IMR-90 (cell line): ENCODE measurements around the gene MAN2A1. TPM values are rescaled to one million over a fixed set of nuclear protein-coding genes. Genes with fewer than 3 reads are reported as not detected.

ENCODE experiments used
- ATAC-seq: fragments of 200-7000 bp; cut with Tn5 transposase; 2 replicates; pipeline ENCODE4 v1.9.1; 2020; ENCODE audit warnings: low read depth, mild to moderate bottlenecking, moderate library complexity
- BruUV-seq: library from RNA; stranded (reverse); fragments of 400-500 nt; replicated peaks from 2 replicates; lab custom pipeline; 2021; lab: Mats Ljungman, UMichigan
- CTCF ChIA-PET: fragments of 300-600 bp; formaldehyde crosslinking; extraction: SDS; loops from one replicate; lab custom pipeline; 2021; ENCODE audit warnings: antibody characterized with exemption; lab: Yijun Ruan, JAX
- POLR2A ChIA-PET: fragments of 300-600 bp; sonication (Branson Sonifier 250); formaldehyde crosslinking; loops from one replicate; lab custom pipeline; 2022; ENCODE audit warnings: antibody characterized with exemption; ENCODE audit not compliant: unreplicated experiment; lab: Charles Lee
- DNase-seq: peaks from one replicate; pipeline ENCODE4 v3.0.0; 2013
- H2AFZ ChIP-seq: replicated peaks from 2 replicates; pipeline ENCODE3; 2013; ENCODE audit warnings: low read length, mild to moderate bottlenecking; ENCODE audit not compliant: poor library complexity
- H2AK5ac ChIP-seq: 2 replicates; pipeline ENCODE4 v1.6.1; 2013; ENCODE audit warnings: low read depth, low read length, inconsistent platforms
- H2AK9ac ChIP-seq: replicated peaks from 2 replicates; pipeline ENCODE3; 2013; ENCODE audit warnings: mild to moderate bottlenecking, low read depth, low read length, moderate library complexity; ENCODE audit not compliant: poor library complexity
- H2BK120ac ChIP-seq: 2 replicates; pipeline ENCODE4 v1.6.1; 2013; ENCODE audit warnings: low read depth, low read length, inconsistent platforms
- H2BK15ac ChIP-seq: 3 replicates; pipeline ENCODE4 v1.6.1; 2013; ENCODE audit warnings: low read depth, low read length, inconsistent platforms
- H2BK20ac ChIP-seq: 2 replicates; pipeline ENCODE4 v1.6.1; 2013; ENCODE audit warnings: low read depth, mild to moderate bottlenecking, inconsistent platforms, low read length, moderate library complexity
- H2BK5ac ChIP-seq: 2 replicates; pipeline ENCODE4 v1.6.1; 2013; ENCODE audit warnings: mild to moderate bottlenecking, low read depth, low read length, inconsistent platforms; ENCODE audit not compliant: poor library complexity, severe bottlenecking
- H3K14ac ChIP-seq: replicated peaks from 2 replicates; pipeline ENCODE4 v1.6.1; 2013; ENCODE audit warnings: low read depth, low read length, inconsistent platforms
- H3K18ac ChIP-seq: 2 replicates; pipeline ENCODE4 v1.6.1; 2013; ENCODE audit warnings: low read depth, low read length, control low read depth
- H3K23ac ChIP-seq: 2 replicates; pipeline ENCODE4 v1.6.1; 2013; ENCODE audit warnings: low read depth, low read length, inconsistent platforms
- H3K27ac ChIP-seq: 2 replicates; pipeline ENCODE4 v1.5.1; 2013; ENCODE audit warnings: mild to moderate bottlenecking, control low read depth, low read length; ENCODE audit not compliant: insufficient read depth
- H3K27me3 ChIP-seq: 2 replicates; pipeline ENCODE4 v1.6.1; 2013; ENCODE audit warnings: low read length; ENCODE audit not compliant: control insufficient read depth, insufficient read depth
- H3K36me3 ChIP-seq: 2 replicates; pipeline ENCODE4 v1.6.1; 2013; ENCODE audit warnings: low read length, mixed read lengths; ENCODE audit not compliant: control insufficient read depth, insufficient read depth
- H3K4ac ChIP-seq: 2 replicates; pipeline ENCODE4 v1.6.1; 2013; ENCODE audit warnings: low read depth, low read length, inconsistent platforms
- H3K4me1 ChIP-seq: 2 replicates; pipeline ENCODE4 v1.6.1; 2013; ENCODE audit warnings: low read length, mixed read lengths; ENCODE audit not compliant: control insufficient read depth, insufficient read depth
- H3K4me2 ChIP-seq: 2 replicates; pipeline ENCODE4 v1.6.1; 2013; ENCODE audit warnings: low read depth, mild to moderate bottlenecking, control low read depth, low read length, moderate library complexity
- H3K4me3 ChIP-seq: 2 replicates; pipeline ENCODE4 v1.5.1; 2013; ENCODE audit warnings: low read depth, mild to moderate bottlenecking, control low read depth, low read length, moderate library complexity; ENCODE audit not compliant: insufficient read depth
- H3K56ac ChIP-seq: 2 replicates; pipeline ENCODE4 v1.6.1; 2013; ENCODE audit warnings: low read length, inconsistent platforms; ENCODE audit not compliant: insufficient read depth; ENCODE audit errors: extremely low read depth
- H3K79me1 ChIP-seq, 2 experiments: 2 replicates each; pipeline ENCODE4 v1.6.1; 2013; ENCODE audit warnings: low read length in 2 of 2, inconsistent platforms in 1 of 2, low read depth in 1 of 2
- H3K9ac ChIP-seq: 2 replicates; pipeline ENCODE4 v1.6.1; 2013; ENCODE audit warnings: low read depth, low read length, control low read depth
- H3K9me1 ChIP-seq: 2 replicates; pipeline ENCODE4 v1.6.1; 2013; ENCODE audit warnings: low read length, inconsistent platforms; ENCODE audit not compliant: insufficient read depth
- H3K9me3 ChIP-seq: 2 replicates; pipeline ENCODE4 v1.6.1; 2013; ENCODE audit warnings: low read length; ENCODE audit not compliant: control insufficient read depth, insufficient read depth
- H4K20me1 ChIP-seq: 2 replicates; pipeline ENCODE4 v1.6.1; 2013; ENCODE audit warnings: low read length, inconsistent platforms; ENCODE audit not compliant: insufficient read depth
- H4K5ac ChIP-seq: 2 replicates; pipeline ENCODE4 v1.6.1; 2013; ENCODE audit warnings: mild to moderate bottlenecking, low read depth, low read length, control low read depth
- H4K8ac ChIP-seq, 2 experiments: 2 replicates each; pipeline ENCODE4 v1.6.1; 2013; ENCODE audit warnings: low read depth in 2 of 2, low read length in 2 of 2, control low read depth in 1 of 2, inconsistent platforms in 1 of 2
- H4K91ac ChIP-seq: 2 replicates; pipeline ENCODE4 v1.6.1; 2013; ENCODE audit warnings: low read depth, low read length, inconsistent platforms; ENCODE audit not compliant: insufficient read depth
- CEBPB ChIP-seq: IDR thresholded peaks from 2 replicates; pipeline ENCODE4 v1.6.1; 2012; ENCODE audit warnings: low read depth, low read length, improper control_type of control experiment
- CTCF ChIP-seq: conservative IDR thresholded peaks from 2 replicates; pipeline ENCODE4 v1.5.1; 2012; ENCODE audit warnings: mild to moderate bottlenecking, low read depth, low read length, improper control_type of control experiment
- FOS ChIP-seq: fragments of 150-350 bp; IDR thresholded peaks from 2 replicates; pipeline ENCODE4 v1.6.1; 2016; ENCODE audit warnings: low read depth, low read length
- NFE2L2 ChIP-seq: fragments of 150-350 bp; IDR thresholded peaks from 2 replicates; pipeline ENCODE4 v1.6.1; 2016; ENCODE audit warnings: low read depth, mild to moderate bottlenecking, low read length
- POLR2A ChIP-seq: IDR thresholded peaks from 2 replicates; pipeline ENCODE4 v1.6.1; 2012; ENCODE audit warnings: mild to moderate bottlenecking, low read depth, low read length
- RAD21 ChIP-seq: IDR thresholded peaks from 2 replicates; pipeline ENCODE4 v1.6.1; 2012; ENCODE audit warnings: low read length, improper control_type of control experiment
- RCOR1 ChIP-seq: IDR thresholded peaks from 2 replicates; pipeline ENCODE4 v1.6.1; 2012; ENCODE audit warnings: mild to moderate bottlenecking, low read length, improper control_type of control experiment; ENCODE audit not compliant: insufficient replicate concordance
- SMC3 ChIP-seq: fragments of 150-350 bp; IDR thresholded peaks from 2 replicates; pipeline ENCODE4 v1.6.1; 2016; ENCODE audit warnings: low read depth, mild to moderate bottlenecking, antibody characterized with exemption, low read length, moderate library complexity
- WGBS, 2 experiments: methylation state at CpG; one replicate each; pipeline versions ENCODE4 v1.1.5 to v1.1.7; 2013; ENCODE audit warnings: missing lambda C conversion rate in 2 of 2; ENCODE audit not compliant: insufficient read length in 1 of 2; ENCODE audit errors: extremely low coverage in 2 of 2; 5-methylcytosine and 5-hydroxymethylcytosine counted together
- dilution Hi-C: fragments of 300-500 bp; cut with HindIII; formaldehyde crosslinking; loops from one replicate; pipeline ENCODE4 v1.14.3; 2018; ENCODE audit warnings: low sequenced_read_pairs; ENCODE audit not compliant: unreplicated experiment
- in situ Hi-C: fragments of 300-500 bp; cut with MboI; formaldehyde crosslinking; loops from 3 replicates; pipeline ENCODE4 v1.14.3; 2019; ENCODE audit warnings: low sequenced_read_pairs, inconsistent platforms, mixed read lengths
- intact Hi-C: fragments of 100-400 bp; cut with micrococcal nuclease; formaldehyde crosslinking; loops from 2 replicates; pipeline ENCODE4 v1.10.0; 2022
- polyA plus RNA-seq, 3 experiments: library from polyadenylated mRNA; depleted of rRNA; stranded (reverse); fragments of >200 nt; gene quantifications; 2 replicates each; pipeline ENCODE4 v1.2.3, GENCODE V29; 2012; ENCODE audit warnings: low replicate concordance in 1 of 3
- total RNA-seq: library from RNA; depleted of rRNA; stranded (reverse); fragments of >200 nt; gene quantifications from 2 replicates; pipeline ENCODE4 v1.2.3, GENCODE V29; 2012

MAN2A1 gene
- total and polyA plus RNA-seq, 2 of the 4 experiments (the other 2 are of a cell fraction): 16.4 to 29.6 TPM

GRCh38 chr5:109653561-109654239, 36.0 kb upstream of the MAN2A1 start:
- Histone ChIP-seq H2AK5ac (no peak overlapping the region), H4K20me1 (no peaks in the 10 kb centered on the region), H2AFZ (no peak overlapping the region), H4K91ac (no peak overlapping the region), H3K4me2 (no peak overlapping the region), H3K14ac (no peak overlapping the region), H2BK5ac (no peak overlapping the region), H3K4ac (no peak overlapping the region), H4K8ac (no peak overlapping the region), H3K27ac (no peak overlapping the region), H3K36me3 (no peaks in the 10 kb centered on the region), H3K4me1 (no peaks in the 10 kb centered on the region), H3K56ac (no peak overlapping the region), H3K9ac (no peak overlapping the region), H3K9me1 (no peaks in the 10 kb centered on the region; the same call in 1 of the 2 replicates), H3K18ac (no peak overlapping the region), H3K23ac (no peak overlapping the region), H3K9me3 (no peaks in the 10 kb centered on the region), H4K5ac (no peak overlapping the region), H2BK120ac (no peak overlapping the region), H3K79me1 (no peaks in the 10 kb centered on the region), H2BK15ac (no peak overlapping the region), H2BK20ac (no peak overlapping the region), H2AK9ac (no peak overlapping the region), H3K27me3 (no peaks in the 10 kb centered on the region), H3K4me3 (no peak overlapping the region)
- BruUV-seq: no TSS peak
- WGBS, 2 experiments: no CpG with 5 or more reads among the region's 3 CpGs
- in situ Hi-C loops: no loop called here
- CTCF ChIA-PET: no interaction called here
- intact Hi-C loops: loop anchor here (10.0 kb wide), 1 partner anchor 841 kb away; no protein-coding TSS in a partner anchor
- POLR2A ChIA-PET: no interaction called here
- DNase-seq: no peak
- TF ChIP-seq SMC3: no peak
- TF ChIP-seq CEBPB: no peak
- no peak for TF ChIP-seq NFE2L2
- no peak for TF ChIP-seq RAD21
- no peak for TF ChIP-seq POLR2A
- no peak for TF ChIP-seq RCOR1
- TF ChIP-seq CTCF: no peak
- no peak for TF ChIP-seq FOS
- ATAC-seq: no peak
- dilution Hi-C loops: no loop called here
